PC-9 (cell line): ENCODE measurements around the gene THPO. TPM values are rescaled to one million over a fixed set of nuclear protein-coding genes. Genes with fewer than 3 reads are reported as not detected.

Experiments
- BruUV-seq: library from RNA; stranded (reverse); fragments of 400-500 nt; replicated peaks from 2 replicates; lab custom pipeline; 2021; lab: Mats Ljungman, UMichigan
- CTCF ChIA-PET: fragments of 300-600 bp; sonication (Branson Sonifier 250); formaldehyde crosslinking; loops from one replicate; lab custom pipeline; 2022; ENCODE audit warnings: antibody characterized with exemption; lab: Charles Lee
- POLR2A ChIA-PET: fragments of 300-600 bp; sonication (Branson Sonifier 250); formaldehyde crosslinking; loops from one replicate; lab custom pipeline; 2022; ENCODE audit warnings: antibody characterized with exemption; ENCODE audit not compliant: unreplicated experiment; lab: Charles Lee
- DNase-seq, 2 experiments: peaks; one replicate each; pipeline versions ENCODE4 v3.0.0 to v3.0.0-alpha.2; 2015 to 2022; ENCODE audit warnings: mixed read lengths in 1 of 2
- H2AFZ ChIP-seq: fragments of 200-600 bp; sonication (generic); 2 replicates; pipeline ENCODE4 v1.8.1; 2017; ENCODE audit warnings: antibody characterized with exemption
- H3F3A ChIP-seq: fragments of 200-600 bp; sonication (generic); 2 replicates; pipeline ENCODE4 v1.8.1; 2017; ENCODE audit warnings: antibody characterized with exemption, mild to moderate bottlenecking, low read depth; ENCODE audit not compliant: insufficient read depth
- H3K27ac ChIP-seq: fragments of 200-600 bp; sonication (generic); 2 replicates; pipeline ENCODE4 v1.6.1; 2016; ENCODE audit warnings: mixed run types
- H3K27me3 ChIP-seq: fragments of 200-600 bp; sonication (generic); 2 replicates; pipeline ENCODE4 v1.6.1; 2016; ENCODE audit warnings: low read depth, mixed run types; ENCODE audit not compliant: insufficient read depth
- H3K36me3 ChIP-seq: fragments of 200-600 bp; sonication (generic); 2 replicates; pipeline ENCODE4 v1.6.1; 2016; ENCODE audit warnings: low read depth, mixed run types
- H3K4me1 ChIP-seq: fragments of 200-600 bp; sonication (generic); replicated peaks from 2 replicates; pipeline ENCODE4 v1.6.1; 2016; ENCODE audit warnings: mixed run types; ENCODE audit not compliant: insufficient read depth
- H3K4me2 ChIP-seq: fragments of 200-600 bp; sonication (generic); 2 replicates; pipeline ENCODE4 v1.6.1; 2017; ENCODE audit warnings: mixed run types
- H3K4me3 ChIP-seq: fragments of 200-600 bp; sonication (generic); 2 replicates; pipeline ENCODE4 v1.6.1; 2016; ENCODE audit warnings: mixed run types
- H3K79me2 ChIP-seq: fragments of 200-600 bp; sonication (generic); 2 replicates; pipeline ENCODE4 v1.6.1; 2017; ENCODE audit warnings: low read depth, mixed run types
- H3K9me2 ChIP-seq: fragments of 200-600 bp; sonication (generic); 2 replicates; pipeline ENCODE4 v1.8.1; 2017; ENCODE audit warnings: mild to moderate bottlenecking; ENCODE audit not compliant: insufficient read depth
- H3K9me3 ChIP-seq: fragments of 200-600 bp; sonication (generic); 2 replicates; pipeline ENCODE4 v1.8.1; 2016; ENCODE audit warnings: low read depth; ENCODE audit not compliant: insufficient read depth
- H4K20me1 ChIP-seq: fragments of 200-600 bp; sonication (generic); 2 replicates; pipeline ENCODE4 v1.8.1; 2017; ENCODE audit not compliant: insufficient read depth
- CTCF ChIP-seq: fragments of 200-600 bp; sonication (generic); conservative IDR thresholded peaks from 2 replicates; pipeline ENCODE4 v1.6.1; 2017; ENCODE audit warnings: mixed run types, antibody characterized with exemption, mild to moderate bottlenecking, moderate library complexity
- EZH2 ChIP-seq: fragments of 200-600 bp; sonication (generic); IDR thresholded peaks from 2 replicates; pipeline ENCODE4 v1.8.0; 2017; ENCODE audit warnings: antibody characterized with exemption, low read depth
- intact Hi-C: fragments of 100-400 bp; cut with micrococcal nuclease; formaldehyde crosslinking; loops from one replicate; pipeline ENCODE4 v1.10.0; 2022; ENCODE audit not compliant: unreplicated experiment
- total RNA-seq: library from RNA; stranded (reverse); gene quantifications from 2 replicates; pipeline ENCODE4 v1.2.3, GENCODE V29; 2021

Gene THPO
- total RNA-seq, 1 experiment from 2014 or later: not detected

- H3K4me2 ChIP-seq: no peak overlapping the region
- BruUV-seq: no TSS peak
- TF ChIP-seq EZH2 (no peak), CTCF (no peak)
- H3K27me3 ChIP-seq: no peaks in the 10 kb centered on the region
- no peak overlapping the region for H3K4me3 ChIP-seq
- H3K79me2 ChIP-seq: no peaks in the 10 kb centered on the region
- no peaks in the 10 kb centered on the region; the same call in 1 of the 2 replicates for H3F3A ChIP-seq
- ChIA-PET CTCF (interaction anchor here (0.6 to 1.3 kb wide), 4 partner anchors 43 to 123 kb away, joined by 3 to 8 read pairs (median 4); no protein-coding TSS in a partner anchor), POLR2A (no interaction called here)
- H3K9me3 ChIP-seq: 0 out of 2 replicates have a peak, but pooled peaks cover 4% of the 10 kb centered on the region
- H2AFZ ChIP-seq: no peak overlapping the region
- H3K4me1 ChIP-seq: no peaks in the 10 kb centered on the region
- H3K27ac ChIP-seq: no peak overlapping the region
- H3K9me2 ChIP-seq: no peaks in the 10 kb centered on the region
- no peaks in the 10 kb centered on the region for H3K36me3 ChIP-seq
- intact Hi-C loops: loop anchor here (5.0 kb wide), 1 partner anchor 358 kb away; no protein-coding TSS in a partner anchor
- H4K20me1 ChIP-seq: no peaks in the 10 kb centered on the region
- DNase-seq: no peak
Measured at GRCh38 chr3:184419171-184419570, 41.2 kb upstream of the THPO start.

GRCh38 chr3:184417619-184418327 is 39.8 kb upstream of the THPO start:
- Histone ChIP-seq H2AFZ (no peak overlapping the region), H3K9me3 (0 out of 2 replicates have a peak, but pooled peaks cover 4% of the 10 kb centered on the region), H4K20me1 (no peaks in the 10 kb centered on the region), H3K79me2 (no peaks in the 10 kb centered on the region), H3K4me2 (no peak overlapping the region), H3K4me1 (no peaks in the 10 kb centered on the region), H3K27me3 (peaks cover 11% of the 10 kb centered on the region; the same call in 1 of the 2 replicates), H3K4me3 (no peak overlapping the region), H3K36me3 (no peaks in the 10 kb centered on the region), H3F3A (no peaks in the 10 kb centered on the region; the same call in 1 of the 2 replicates), H3K27ac (no peak overlapping the region), H3K9me2 (no peaks in the 10 kb centered on the region)
- POLR2A ChIA-PET: no interaction called here
- intact Hi-C loops: loop anchor here (1.0 to 5.0 kb wide), 5 partner anchors 46 to 360 kb away; no protein-coding TSS in a partner anchor
- CTCF ChIA-PET: interaction anchor here (0.7 to 1.4 kb wide), 3 partner anchors 36 to 96 kb away, joined by 4 to 11 read pairs (median 7); no protein-coding TSS in a partner anchor
- TF ChIP-seq EZH2 (no peak), CTCF (peak; percentile 98)
- no TSS peak for BruUV-seq
- peak; percentile 57 to 75 for DNase-seq

DNA sequence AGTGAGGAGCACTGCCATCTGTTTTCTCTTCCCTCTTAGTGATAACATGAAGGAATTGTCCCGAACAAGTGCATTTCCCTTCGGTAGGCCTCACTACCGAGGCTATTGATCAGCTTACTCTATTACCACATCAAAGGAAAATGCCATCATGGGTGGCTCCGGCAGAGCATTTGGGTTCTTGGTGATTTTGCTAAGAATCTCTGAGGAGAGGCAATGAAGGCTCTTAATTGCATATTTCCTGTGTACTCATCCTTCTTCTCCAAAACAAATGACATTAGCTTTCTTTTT is 37.1 kb upstream of the THPO start:
- no peak overlapping the region for H2AFZ ChIP-seq
- H3F3A ChIP-seq: no peaks in the 10 kb centered on the region; the same call in 1 of the 2 replicates
- peaks cover 17% of the 10 kb centered on the region; the same call in 1 of the 2 replicates for H3K27me3 ChIP-seq
- ChIA-PET CTCF (interaction anchor here (0.6 to 1.1 kb wide), 2 partner anchors 43 to 122 kb away, joined by 3 to 4 read pairs; no protein-coding TSS in a partner anchor), POLR2A (no interaction called here)
- H3K36me3 ChIP-seq: no peaks in the 10 kb centered on the region
- H3K27ac ChIP-seq: no peak overlapping the region
- H3K4me2 ChIP-seq: no peak overlapping the region
- H3K9me3 ChIP-seq: no peaks in the 10 kb centered on the region
- TF ChIP-seq EZH2 (no peak), CTCF (no peak)
- DNase-seq: no peak
- no peaks in the 10 kb centered on the region for H3K79me2 ChIP-seq
- no peaks in the 10 kb centered on the region for H4K20me1 ChIP-seq
- BruUV-seq: no TSS peak
- intact Hi-C loops: loop anchor here (5.0 kb wide), 1 partner anchor 362 kb away; no protein-coding TSS in a partner anchor
- no peak overlapping the region for H3K4me3 ChIP-seq
- H3K9me2 ChIP-seq: no peaks in the 10 kb centered on the region
- H3K4me1 ChIP-seq: no peaks in the 10 kb centered on the region
